ENCODE measurements around the gene FAAH2.
"Not testable (repeated sequence)": the region's sequence is repeated elsewhere in the genome, so short reads cannot be mapped to it uniquely, and the experiment has no call there.

FAAH2 gene

DNA sequence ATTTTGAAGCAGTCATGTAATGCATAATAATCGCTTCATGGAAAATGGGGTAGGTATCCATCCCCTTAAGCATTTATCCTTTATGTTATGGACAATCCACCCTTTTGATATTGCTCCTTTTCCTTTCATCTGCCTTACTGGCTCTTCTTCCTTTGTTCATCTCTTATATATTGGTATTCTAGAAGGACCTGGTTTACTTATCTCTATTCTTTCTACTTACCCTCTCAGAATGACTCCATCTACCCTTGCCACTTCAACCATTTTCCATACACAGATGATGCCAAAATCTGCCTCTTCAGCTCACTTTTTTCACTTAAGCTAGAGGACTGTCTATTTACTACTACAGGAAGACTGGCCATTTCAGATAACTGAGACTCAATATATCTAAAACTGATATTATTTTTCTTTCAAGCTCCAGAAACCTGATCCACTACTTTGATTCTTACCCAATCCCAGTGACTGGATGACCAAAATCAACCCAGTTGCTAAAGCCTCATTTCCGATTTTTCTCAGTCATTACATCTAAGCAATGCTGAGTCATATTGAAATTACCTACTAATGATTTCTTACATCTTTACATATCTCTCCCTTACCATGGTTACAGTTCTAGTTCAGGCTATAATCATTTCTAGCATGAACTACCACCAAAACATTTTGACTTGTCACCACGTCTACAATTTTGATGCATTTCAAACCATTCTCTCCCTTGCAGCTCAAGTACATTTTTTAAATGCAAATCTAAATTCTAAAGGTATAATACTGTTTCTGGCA is 93.7 kb downstream of the FAAH2 start:
- no peak for DNase-seq (ENCODE audit: low spot score)

DNA sequence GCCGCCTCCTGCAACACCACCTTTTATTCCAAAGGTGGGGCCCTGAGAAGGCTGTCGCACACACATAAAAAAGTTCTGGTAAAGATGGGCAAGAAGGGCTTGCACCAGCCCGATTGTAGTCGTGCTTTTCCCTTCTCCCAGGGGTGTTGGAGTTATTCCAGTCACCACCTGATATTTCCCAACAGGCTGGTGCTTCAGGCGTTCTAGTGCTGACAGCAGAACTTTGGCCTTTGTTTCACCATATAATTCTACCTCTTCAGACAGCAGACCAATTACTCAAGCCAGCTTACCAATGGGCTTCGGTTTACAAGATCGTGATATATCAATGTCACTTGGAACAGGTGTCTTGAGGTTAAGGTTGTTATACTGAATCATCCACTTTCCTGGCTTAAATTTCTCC is 107.7 kb downstream of the FAAH2 start:
- not testable (repeated sequence) for DNase-seq (ENCODE audit: low spot score)

DNA sequence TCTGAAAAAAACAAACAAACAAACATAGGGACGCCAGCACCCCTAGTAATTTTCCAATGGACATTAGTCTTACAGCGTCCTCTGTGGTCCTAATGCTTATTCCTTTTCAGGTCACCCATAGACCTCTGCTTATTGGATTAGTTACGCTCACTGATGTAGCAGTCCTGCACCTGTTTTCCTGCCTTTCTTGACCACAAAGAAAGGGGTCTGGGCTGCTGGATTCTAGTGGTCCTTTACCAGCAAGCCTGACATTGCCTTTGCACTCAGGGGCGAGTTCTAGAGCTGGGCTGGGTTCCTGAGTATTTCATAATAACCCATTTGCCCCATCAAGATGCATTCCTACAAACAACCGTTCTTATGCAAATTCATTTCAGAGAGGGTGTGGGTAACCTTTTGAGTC is 116.7 kb downstream of the FAAH2 start:
- not testable (repeated sequence) for DNase-seq (ENCODE audit: low spot score)

DNA sequence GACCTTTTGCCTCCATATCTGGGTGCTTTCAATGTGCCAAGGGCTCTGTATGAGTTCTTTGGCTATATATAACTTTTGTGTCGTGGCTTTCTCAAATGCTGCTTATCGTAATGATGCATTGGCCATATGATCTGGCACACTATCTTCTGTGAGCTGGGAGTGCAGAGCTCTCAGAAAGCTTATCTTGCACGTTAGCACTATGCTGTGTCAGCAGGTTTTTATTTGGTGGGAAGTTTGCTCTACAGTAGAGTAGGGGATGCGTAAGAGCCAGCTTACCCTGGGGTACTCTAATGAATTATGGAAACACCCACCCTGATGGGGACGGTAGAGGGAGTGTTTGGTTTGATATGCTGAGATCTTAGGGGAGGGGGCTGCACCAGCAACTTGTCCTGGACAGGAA is 119.6 kb downstream of the FAAH2 start:
- no peak for DNase-seq (ENCODE audit: low spot score)

DNA sequence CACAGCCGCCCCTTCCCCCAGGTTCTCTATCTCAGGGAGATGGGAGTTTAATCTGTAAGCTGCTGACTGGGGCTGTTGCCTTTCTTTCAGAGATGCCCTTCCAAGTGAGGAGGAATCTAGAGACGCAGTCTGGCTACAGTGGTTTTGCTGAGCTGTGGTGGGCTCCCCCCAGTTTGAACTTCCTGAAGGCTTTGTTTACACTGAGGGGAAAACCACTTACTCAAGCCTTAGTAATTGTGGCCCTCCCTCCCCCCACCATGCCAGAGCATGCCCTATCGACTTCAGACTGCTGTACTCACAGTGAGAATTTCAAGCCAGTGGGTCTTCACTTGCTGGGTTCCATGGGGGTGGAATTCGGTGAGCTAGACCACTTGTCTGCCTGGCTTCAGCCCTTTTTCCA is 131.3 kb downstream of the FAAH2 start:
- DNase-seq (ENCODE audit: low spot score), result no peak

DNA sequence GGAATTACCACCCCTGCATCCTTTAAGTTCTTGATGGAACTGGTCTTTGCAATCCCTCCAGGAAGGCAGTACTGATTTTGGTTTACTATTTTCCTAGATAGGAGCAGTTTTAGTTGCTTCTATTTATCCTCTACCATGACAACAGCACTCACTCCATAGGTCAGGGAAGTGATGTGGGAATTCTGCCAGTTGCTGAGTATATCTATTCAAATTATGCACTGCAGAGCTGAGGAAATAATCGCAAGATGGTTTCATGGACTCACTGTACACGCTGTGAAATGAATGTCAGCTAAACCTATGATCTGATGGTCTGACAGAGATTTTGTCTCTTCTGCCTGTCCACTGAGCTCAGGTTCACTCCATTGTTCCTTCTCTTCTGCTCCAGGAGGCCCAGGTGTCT is 135.8 kb downstream of the FAAH2 start:
- no peak for DNase-seq (ENCODE audit: low spot score)

DNA sequence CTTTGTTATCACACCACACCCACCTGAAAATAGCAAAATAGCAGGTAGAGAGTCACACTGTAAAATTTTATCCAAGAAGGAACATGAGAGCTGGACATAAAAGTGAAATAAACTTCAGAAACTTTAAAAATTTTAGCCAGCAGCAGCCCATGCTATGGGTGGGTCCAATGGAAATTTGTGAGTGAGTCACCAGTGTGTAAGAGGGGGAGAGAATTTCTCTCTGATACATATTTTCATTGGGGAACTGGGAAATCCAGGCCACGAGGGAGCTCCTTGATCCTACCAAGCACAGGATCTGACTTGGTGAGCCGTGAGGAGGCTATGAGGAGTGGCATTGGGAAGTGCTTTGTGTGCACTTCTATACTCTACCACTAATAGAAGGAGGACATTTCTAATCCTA is 136.3 kb downstream of the FAAH2 start:
- no peak for DNase-seq (ENCODE audit: low spot score)

DNA sequence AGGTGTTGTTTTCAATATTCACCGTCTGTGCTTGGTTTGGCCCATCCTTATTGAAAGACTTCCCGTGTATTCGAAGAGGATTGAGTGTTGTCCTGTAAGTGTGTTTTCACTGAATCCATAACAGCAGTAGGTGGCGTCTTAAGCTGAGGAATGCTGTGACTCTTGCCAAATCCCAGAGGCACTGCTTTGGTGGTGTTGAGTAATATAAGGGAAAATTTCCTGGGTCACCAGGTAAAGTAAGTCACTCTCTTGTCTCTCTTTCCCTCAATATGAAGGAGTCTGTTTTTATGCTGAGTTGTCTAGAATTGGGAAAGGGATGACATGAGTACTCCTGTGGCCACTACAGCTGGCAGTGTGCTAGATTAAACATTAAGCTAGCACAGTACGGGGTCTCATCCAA is 158.6 kb downstream of the FAAH2 start:
- peak; percentile 66 for DNase-seq (ENCODE audit: low spot score)

DNA sequence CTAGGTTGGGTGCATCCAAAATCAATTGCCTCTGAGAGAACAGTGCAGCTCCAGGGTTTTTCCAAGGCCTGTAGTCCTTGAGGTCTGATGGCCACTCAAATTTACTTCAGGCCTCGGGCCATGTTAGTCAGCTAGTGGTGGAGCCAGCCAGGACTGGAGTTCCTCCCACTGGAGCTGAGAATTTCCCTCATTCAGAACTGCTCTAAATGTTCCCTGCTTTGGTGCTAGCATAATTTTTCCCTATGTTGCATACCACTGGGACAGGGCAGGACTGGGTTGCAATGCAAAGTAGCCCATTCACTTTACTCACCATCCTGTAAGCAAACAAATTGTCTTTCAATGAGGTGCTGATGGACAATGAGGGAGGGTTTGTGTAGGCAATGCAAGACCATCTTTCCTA is 159.3 kb downstream of the FAAH2 start:
- no peak for DNase-seq (ENCODE audit: low spot score)

DNA sequence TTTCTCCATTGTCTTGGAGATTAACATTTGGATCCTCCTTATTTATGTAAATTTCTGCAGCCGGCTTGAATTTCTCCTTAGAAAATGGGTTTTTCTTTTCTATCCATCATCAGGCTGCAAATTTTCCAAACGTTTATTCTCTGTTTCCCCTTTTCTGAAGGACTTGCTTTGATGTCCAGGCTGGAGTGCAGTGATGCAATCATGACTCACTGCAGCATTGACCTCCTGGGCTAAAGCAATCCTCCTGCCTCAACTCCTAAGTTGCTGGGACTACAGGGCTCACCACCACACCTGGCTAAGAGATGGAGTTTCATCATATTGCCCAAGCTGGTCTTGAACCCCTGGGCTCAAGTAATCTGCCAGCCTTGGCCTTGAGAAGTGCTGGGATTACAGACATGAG is 161.3 kb downstream of the FAAH2 start:
- peak; percentile 27 for DNase-seq (ENCODE audit: low spot score)

DNA sequence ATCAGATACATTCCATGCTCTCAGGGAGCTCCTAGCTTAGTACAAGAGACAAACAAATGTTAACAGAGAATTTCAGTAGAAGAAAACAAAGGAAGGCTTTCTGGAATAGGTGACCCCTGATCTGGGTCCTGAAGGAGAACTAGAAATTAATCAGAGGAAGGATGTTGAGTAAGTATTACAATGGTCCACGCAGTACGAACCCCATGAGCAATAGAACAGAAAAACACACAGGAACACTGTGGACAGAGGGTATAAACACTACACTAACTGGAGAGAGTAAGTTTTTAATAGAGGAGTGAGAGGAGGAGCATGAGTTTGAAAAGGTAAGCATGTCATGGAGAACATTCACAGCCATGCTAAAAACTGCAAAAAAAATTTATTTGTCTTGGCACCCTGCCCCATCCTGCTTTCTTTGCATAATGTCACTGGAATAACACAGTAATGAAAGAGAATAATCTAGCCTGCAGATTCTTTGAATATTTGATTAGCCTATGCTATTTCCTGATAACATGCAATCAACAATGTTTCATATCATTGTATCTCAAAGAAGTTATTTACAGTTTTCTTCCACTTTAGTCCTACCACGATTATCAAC is 165.0 kb downstream of the FAAH2 start:
- no peak for DNase-seq (ENCODE audit: low spot score)

DNA sequence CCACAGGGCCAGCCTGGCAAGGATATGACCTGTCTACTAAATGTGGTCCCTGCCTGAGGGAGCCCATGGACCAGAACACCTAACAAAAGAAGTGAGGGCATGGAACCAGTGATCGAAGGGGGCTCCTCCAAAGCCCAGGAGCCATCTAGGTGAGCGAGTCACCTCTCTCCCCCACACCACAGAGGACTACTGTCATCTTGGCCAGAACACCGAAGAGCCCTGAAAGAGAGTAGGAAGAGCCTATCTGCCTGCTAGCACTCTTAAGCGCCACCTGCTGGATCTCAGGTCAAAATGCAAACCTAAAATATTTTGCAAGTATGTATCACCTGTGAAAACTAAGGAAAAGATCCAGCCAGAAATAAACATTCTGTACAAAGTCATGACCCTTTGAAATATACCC is 167.4 kb downstream of the FAAH2 start:
- DNase-seq (ENCODE audit: low spot score), result peak; percentile 56

DNA sequence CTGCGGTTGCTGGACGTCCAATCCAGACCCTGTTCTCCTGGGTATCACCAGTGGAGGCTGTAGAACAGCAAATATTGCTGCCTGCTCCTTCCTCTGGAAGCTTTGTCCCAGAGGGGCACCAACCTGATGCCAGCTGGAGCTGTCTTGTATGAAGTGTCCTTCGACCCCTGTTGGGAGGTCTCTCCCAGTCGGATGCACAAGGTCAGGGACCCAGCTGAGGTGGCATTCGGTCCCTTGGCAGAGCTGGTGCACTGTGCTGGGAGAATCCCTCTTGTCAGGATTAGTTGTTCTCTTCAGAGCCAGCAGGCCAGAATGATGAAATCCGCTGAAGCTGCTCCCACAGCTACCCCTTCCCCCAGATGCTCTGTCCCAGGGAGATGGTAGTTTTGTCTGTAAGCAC is 195.0 kb downstream of the FAAH2 start:
- no peak for DNase-seq (ENCODE audit: low spot score)

DNA sequence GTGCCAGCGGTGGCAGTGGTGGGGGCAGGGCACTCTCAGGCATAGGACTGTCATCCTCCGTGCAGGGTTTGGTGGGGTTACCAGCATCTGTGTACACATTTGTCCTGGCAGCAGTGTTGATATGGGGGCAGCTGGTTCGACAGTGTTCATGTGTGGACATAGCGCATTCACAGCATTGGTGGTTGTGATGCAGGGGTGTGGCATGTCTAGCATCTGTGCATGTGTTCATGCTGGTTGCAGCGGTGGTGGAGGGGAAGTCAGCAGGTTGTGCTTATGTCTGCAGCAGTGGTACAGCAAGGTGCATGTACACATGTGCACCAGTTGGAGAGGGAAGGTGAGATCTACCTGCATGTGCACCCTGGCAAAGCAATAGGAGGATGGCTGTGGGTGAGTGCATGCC is 230.0 kb downstream of the FAAH2 start:
- DNase-seq (ENCODE audit: low spot score), result no peak

DNA sequence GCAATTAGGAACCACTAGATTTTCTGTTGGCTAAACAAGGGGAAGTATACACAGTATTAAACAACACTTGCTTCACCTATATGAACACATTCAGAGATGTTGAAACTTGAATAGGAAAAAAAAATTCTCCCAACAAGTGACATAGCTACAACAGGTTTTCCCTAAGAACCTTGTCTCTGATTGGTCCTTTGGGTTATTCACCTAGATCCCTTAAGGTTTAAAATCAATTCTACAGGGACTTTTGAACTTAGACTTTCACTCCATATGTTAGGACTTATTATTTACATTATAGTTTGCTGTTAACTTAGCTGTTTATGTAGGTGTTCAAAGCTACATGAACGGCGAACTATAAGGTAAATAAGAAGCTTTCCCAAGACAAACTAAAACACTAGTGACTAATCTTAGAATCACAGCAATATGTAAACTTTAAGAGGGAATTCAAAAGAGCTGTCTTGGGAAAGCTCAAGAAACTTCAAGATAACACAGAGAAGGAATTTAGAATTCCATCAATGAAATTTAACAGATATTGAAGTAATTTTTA is 233.1 kb downstream of the FAAH2 start:
- no peak for DNase-seq (ENCODE audit: low spot score)

DNA sequence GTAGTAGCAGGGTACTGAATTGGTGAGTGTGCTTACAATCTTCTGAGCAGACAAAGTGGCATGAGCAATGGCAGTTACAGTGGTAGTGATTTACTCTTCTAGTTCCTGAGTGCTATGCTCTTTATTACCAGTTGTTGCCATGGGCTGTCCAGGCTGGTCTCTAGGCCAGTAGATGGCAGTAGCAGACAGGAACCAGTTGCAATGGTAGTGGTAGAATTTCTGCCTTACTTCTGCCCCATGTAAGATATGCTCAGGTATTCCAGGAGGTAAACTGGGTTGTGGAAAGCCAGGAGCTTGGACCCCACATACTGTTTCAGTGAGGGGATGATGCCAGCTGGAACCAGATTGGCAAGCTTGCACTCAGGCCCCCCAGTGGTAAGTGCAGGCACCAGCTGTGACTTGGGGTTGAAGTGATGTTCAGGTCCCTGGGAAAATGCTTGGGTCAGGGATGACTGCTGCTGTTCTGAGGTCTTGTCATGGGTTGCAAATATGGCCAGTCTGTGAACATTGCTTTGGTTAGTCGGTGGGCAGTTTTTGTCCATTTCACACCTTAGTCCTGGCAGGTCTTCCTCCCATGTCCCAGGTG is 242.3 kb downstream of the FAAH2 start:
- peak; percentile 6 for DNase-seq (ENCODE audit: low spot score)
